IMR-90 (cell line): ENCODE data around the gene TMEM176A. TPM values are rescaled to one million over a fixed set of nuclear protein-coding genes. Genes with fewer than 3 reads are reported as not detected.

ENCODE experiments used
- ATAC-seq: fragments of 200-7000 bp; cut with Tn5 transposase; 2 replicates; pipeline ENCODE4 v1.9.1; 2020; ENCODE audit warnings: low read depth, mild to moderate bottlenecking, moderate library complexity
- BruUV-seq: library from RNA; stranded (reverse); fragments of 400-500 nt; replicated peaks from 2 replicates; lab custom pipeline; 2021; lab: Mats Ljungman, UMichigan
- CTCF ChIA-PET: fragments of 300-600 bp; formaldehyde crosslinking; extraction: SDS; loops from one replicate; lab custom pipeline; 2021; ENCODE audit warnings: antibody characterized with exemption; lab: Yijun Ruan, JAX
- POLR2A ChIA-PET: fragments of 300-600 bp; sonication (Branson Sonifier 250); formaldehyde crosslinking; loops from one replicate; lab custom pipeline; 2022; ENCODE audit warnings: antibody characterized with exemption; ENCODE audit not compliant: unreplicated experiment; lab: Charles Lee
- DNase-seq: peaks from one replicate; pipeline ENCODE4 v3.0.0; 2013
- H2AFZ ChIP-seq: replicated peaks from 2 replicates; pipeline ENCODE3; 2013; ENCODE audit warnings: low read length, mild to moderate bottlenecking; ENCODE audit not compliant: poor library complexity
- H2AK5ac ChIP-seq: 2 replicates; pipeline ENCODE4 v1.6.1; 2013; ENCODE audit warnings: low read depth, low read length, inconsistent platforms
- H2AK9ac ChIP-seq: replicated peaks from 2 replicates; pipeline ENCODE3; 2013; ENCODE audit warnings: mild to moderate bottlenecking, low read depth, low read length, moderate library complexity; ENCODE audit not compliant: poor library complexity
- H2BK120ac ChIP-seq: 2 replicates; pipeline ENCODE4 v1.6.1; 2013; ENCODE audit warnings: low read depth, low read length, inconsistent platforms
- H2BK15ac ChIP-seq: 3 replicates; pipeline ENCODE4 v1.6.1; 2013; ENCODE audit warnings: low read depth, low read length, inconsistent platforms
- H2BK20ac ChIP-seq: 2 replicates; pipeline ENCODE4 v1.6.1; 2013; ENCODE audit warnings: low read depth, mild to moderate bottlenecking, inconsistent platforms, low read length, moderate library complexity
- H2BK5ac ChIP-seq: 2 replicates; pipeline ENCODE4 v1.6.1; 2013; ENCODE audit warnings: mild to moderate bottlenecking, low read depth, low read length, inconsistent platforms; ENCODE audit not compliant: poor library complexity, severe bottlenecking
- H3K14ac ChIP-seq: replicated peaks from 2 replicates; pipeline ENCODE4 v1.6.1; 2013; ENCODE audit warnings: low read depth, low read length, inconsistent platforms
- H3K18ac ChIP-seq: 2 replicates; pipeline ENCODE4 v1.6.1; 2013; ENCODE audit warnings: low read depth, low read length, control low read depth
- H3K23ac ChIP-seq: 2 replicates; pipeline ENCODE4 v1.6.1; 2013; ENCODE audit warnings: low read depth, low read length, inconsistent platforms
- H3K27ac ChIP-seq: 2 replicates; pipeline ENCODE4 v1.5.1; 2013; ENCODE audit warnings: mild to moderate bottlenecking, control low read depth, low read length; ENCODE audit not compliant: insufficient read depth
- H3K27me3 ChIP-seq: 2 replicates; pipeline ENCODE4 v1.6.1; 2013; ENCODE audit warnings: low read length; ENCODE audit not compliant: control insufficient read depth, insufficient read depth
- H3K36me3 ChIP-seq: 2 replicates; pipeline ENCODE4 v1.6.1; 2013; ENCODE audit warnings: low read length, mixed read lengths; ENCODE audit not compliant: control insufficient read depth, insufficient read depth
- H3K4ac ChIP-seq: 2 replicates; pipeline ENCODE4 v1.6.1; 2013; ENCODE audit warnings: low read depth, low read length, inconsistent platforms
- H3K4me1 ChIP-seq: 2 replicates; pipeline ENCODE4 v1.6.1; 2013; ENCODE audit warnings: low read length, mixed read lengths; ENCODE audit not compliant: control insufficient read depth, insufficient read depth
- H3K4me2 ChIP-seq: 2 replicates; pipeline ENCODE4 v1.6.1; 2013; ENCODE audit warnings: low read depth, mild to moderate bottlenecking, control low read depth, low read length, moderate library complexity
- H3K4me3 ChIP-seq: 2 replicates; pipeline ENCODE4 v1.5.1; 2013; ENCODE audit warnings: low read depth, mild to moderate bottlenecking, control low read depth, low read length, moderate library complexity; ENCODE audit not compliant: insufficient read depth
- H3K56ac ChIP-seq: 2 replicates; pipeline ENCODE4 v1.6.1; 2013; ENCODE audit warnings: low read length, inconsistent platforms; ENCODE audit not compliant: insufficient read depth; ENCODE audit errors: extremely low read depth
- H3K79me1 ChIP-seq, 2 experiments: 2 replicates each; pipeline ENCODE4 v1.6.1; 2013; ENCODE audit warnings: low read length in 2 of 2, inconsistent platforms in 1 of 2, low read depth in 1 of 2
- H3K9ac ChIP-seq: 2 replicates; pipeline ENCODE4 v1.6.1; 2013; ENCODE audit warnings: low read depth, low read length, control low read depth
- H3K9me1 ChIP-seq: 2 replicates; pipeline ENCODE4 v1.6.1; 2013; ENCODE audit warnings: low read length, inconsistent platforms; ENCODE audit not compliant: insufficient read depth
- H3K9me3 ChIP-seq: 2 replicates; pipeline ENCODE4 v1.6.1; 2013; ENCODE audit warnings: low read length; ENCODE audit not compliant: control insufficient read depth, insufficient read depth
- H4K20me1 ChIP-seq: 2 replicates; pipeline ENCODE4 v1.6.1; 2013; ENCODE audit warnings: low read length, inconsistent platforms; ENCODE audit not compliant: insufficient read depth
- H4K5ac ChIP-seq: 2 replicates; pipeline ENCODE4 v1.6.1; 2013; ENCODE audit warnings: mild to moderate bottlenecking, low read depth, low read length, control low read depth
- H4K8ac ChIP-seq, 2 experiments: 2 replicates each; pipeline ENCODE4 v1.6.1; 2013; ENCODE audit warnings: low read depth in 2 of 2, low read length in 2 of 2, control low read depth in 1 of 2, inconsistent platforms in 1 of 2
- H4K91ac ChIP-seq: 2 replicates; pipeline ENCODE4 v1.6.1; 2013; ENCODE audit warnings: low read depth, low read length, inconsistent platforms; ENCODE audit not compliant: insufficient read depth
- BHLHE40 ChIP-seq: fragments of 150-350 bp; IDR thresholded peaks from 2 replicates; pipeline ENCODE4 v1.6.1; 2016; ENCODE audit warnings: mild to moderate bottlenecking, low read depth, low read length
- CEBPB ChIP-seq: IDR thresholded peaks from 2 replicates; pipeline ENCODE4 v1.6.1; 2012; ENCODE audit warnings: low read depth, low read length, improper control_type of control experiment
- CHD1 ChIP-seq: IDR thresholded peaks from 2 replicates; pipeline ENCODE4 v1.6.1; 2012; ENCODE audit warnings: low read depth, low read length, improper control_type of control experiment
- CTCF ChIP-seq: conservative IDR thresholded peaks from 2 replicates; pipeline ENCODE4 v1.5.1; 2012; ENCODE audit warnings: mild to moderate bottlenecking, low read depth, low read length, improper control_type of control experiment
- FOS ChIP-seq: fragments of 150-350 bp; IDR thresholded peaks from 2 replicates; pipeline ENCODE4 v1.6.1; 2016; ENCODE audit warnings: low read depth, low read length
- MAFK ChIP-seq: IDR thresholded peaks from 2 replicates; pipeline ENCODE4 v1.6.1; 2012; ENCODE audit warnings: low read depth, low read length, improper control_type of control experiment
- MAZ ChIP-seq: IDR thresholded peaks from 2 replicates; pipeline ENCODE4 v1.6.1; 2012; ENCODE audit warnings: low read depth, mild to moderate bottlenecking, low read length, improper control_type of control experiment, moderate library complexity, borderline replicate concordance
- MXI1 ChIP-seq: IDR thresholded peaks from 2 replicates; pipeline ENCODE4 v1.6.1; 2012; ENCODE audit warnings: low read depth, mild to moderate bottlenecking, low read length, moderate library complexity, borderline replicate concordance
- NFE2L2 ChIP-seq: fragments of 150-350 bp; IDR thresholded peaks from 2 replicates; pipeline ENCODE4 v1.6.1; 2016; ENCODE audit warnings: low read depth, mild to moderate bottlenecking, low read length
- POLR2A ChIP-seq: IDR thresholded peaks from 2 replicates; pipeline ENCODE4 v1.6.1; 2012; ENCODE audit warnings: mild to moderate bottlenecking, low read depth, low read length
- RAD21 ChIP-seq: IDR thresholded peaks from 2 replicates; pipeline ENCODE4 v1.6.1; 2012; ENCODE audit warnings: low read length, improper control_type of control experiment
- RCOR1 ChIP-seq: IDR thresholded peaks from 2 replicates; pipeline ENCODE4 v1.6.1; 2012; ENCODE audit warnings: mild to moderate bottlenecking, low read length, improper control_type of control experiment; ENCODE audit not compliant: insufficient replicate concordance
- RFX5 ChIP-seq: IDR thresholded peaks from 2 replicates; pipeline ENCODE4 v1.8.0; 2012; ENCODE audit warnings: low read depth, mild to moderate bottlenecking, low read length, moderate library complexity
- SMC3 ChIP-seq: fragments of 150-350 bp; IDR thresholded peaks from 2 replicates; pipeline ENCODE4 v1.6.1; 2016; ENCODE audit warnings: low read depth, mild to moderate bottlenecking, antibody characterized with exemption, low read length, moderate library complexity
- USF2 ChIP-seq: fragments of 150-350 bp; IDR thresholded peaks from 2 replicates; pipeline ENCODE4 v1.6.1; 2017; ENCODE audit warnings: mild to moderate bottlenecking, antibody characterized with exemption, low read length, low read depth
- WGBS, 2 experiments: methylation state at CpG; one replicate each; pipeline versions ENCODE4 v1.1.5 to v1.1.7; 2013; ENCODE audit warnings: missing lambda C conversion rate in 2 of 2; ENCODE audit not compliant: insufficient read length in 1 of 2; ENCODE audit errors: extremely low coverage in 2 of 2; 5-methylcytosine and 5-hydroxymethylcytosine counted together
- dilution Hi-C: fragments of 300-500 bp; cut with HindIII; formaldehyde crosslinking; loops from one replicate; pipeline ENCODE4 v1.14.3; 2018; ENCODE audit warnings: low sequenced_read_pairs; ENCODE audit not compliant: unreplicated experiment
- in situ Hi-C: fragments of 300-500 bp; cut with MboI; formaldehyde crosslinking; loops from 3 replicates; pipeline ENCODE4 v1.14.3; 2019; ENCODE audit warnings: low sequenced_read_pairs, inconsistent platforms, mixed read lengths
- intact Hi-C: fragments of 100-400 bp; cut with micrococcal nuclease; formaldehyde crosslinking; loops from 2 replicates; pipeline ENCODE4 v1.10.0; 2022
- polyA plus RNA-seq, 3 experiments: library from polyadenylated mRNA; depleted of rRNA; stranded (reverse); fragments of >200 nt; gene quantifications; 2 replicates each; pipeline ENCODE4 v1.2.3, GENCODE V29; 2012; ENCODE audit warnings: low replicate concordance in 1 of 3
- total RNA-seq: library from RNA; depleted of rRNA; stranded (reverse); fragments of >200 nt; gene quantifications from 2 replicates; pipeline ENCODE4 v1.2.3, GENCODE V29; 2012
- TF ChIP-seq, protein P1 (sequence below): fragments of 150-350 bp; IDR thresholded peaks from 2 replicates; pipeline ENCODE4 v1.6.1; 2016; ENCODE audit warnings: low read depth, mild to moderate bottlenecking, low read length, moderate library complexity, borderline replicate concordance

TMEM176A gene
- total and polyA plus RNA-seq, 2 of the 4 experiments (the other 2 are of a cell fraction) = not detected

DNA sequence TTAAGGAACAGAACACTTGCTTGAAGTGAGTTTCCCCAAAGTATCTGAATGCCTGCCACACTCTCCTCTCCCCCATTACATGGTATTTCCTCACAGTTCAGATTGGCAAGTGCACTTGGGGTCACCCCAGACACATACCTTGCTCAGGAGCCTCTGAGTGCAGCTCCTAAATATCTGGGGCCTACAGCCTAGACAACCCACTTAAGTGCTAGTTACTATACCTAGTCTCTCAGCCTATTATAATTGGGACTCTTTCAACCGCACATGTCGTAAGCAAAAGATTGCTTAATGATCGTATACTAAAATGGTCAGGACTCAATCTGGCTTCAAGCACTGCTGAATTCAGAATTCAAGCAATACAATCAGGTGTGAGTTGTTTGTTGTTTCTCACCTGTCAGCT lies 20.3 kb upstream of the TMEM176A start:
- ChIA-PET CTCF (interaction anchor here (1.0 to 1.6 kb wide), 3 partner anchors 23 to 182 kb away, joined by 3 read pairs; no protein-coding TSS in a partner anchor), POLR2A (no interaction called here)
- Histone ChIP-seq H3K4me3 (no peak overlapping the region), H3K4ac (peak overlapping the region; percentile 96), H3K36me3 (peaks cover 1% of the 10 kb centered on the region; the same call in 1 of the 2 replicates), H2BK20ac (peak overlapping the region; percentile 93), H3K56ac (peak overlapping the region; percentile 86; the same call in 1 of the 2 replicates), H3K9me3 (no peaks in the 10 kb centered on the region), H2BK120ac (peak overlapping the region; percentile 97), H4K20me1 (no peaks in the 10 kb centered on the region), H4K5ac (peak overlapping the region; percentile 99), H4K91ac (peak overlapping the region; percentile 92), H3K9ac (peak overlapping the region; percentile 71; the same call in 1 of the 2 replicates), H3K79me1 (no peaks in the 10 kb centered on the region), H2AK9ac (no peak overlapping the region), H2BK15ac (peak overlapping the region; percentile 45; the same call in 2 of the 3 replicates), H4K8ac (peak overlapping the region; percentile 83 to 90), H3K9me1 (peaks cover 9% of the 10 kb centered on the region; the same call in 1 of the 2 replicates), H3K27ac (peak overlapping the region; percentile 100), H3K4me2 (peak overlapping the region; percentile 52; the same call in 1 of the 2 replicates), H2AK5ac (peak overlapping the region; percentile 46), H2BK5ac (peak overlapping the region; percentile 84), H2AFZ (no peak overlapping the region), H3K4me1 (peaks cover 24% of the 10 kb centered on the region), H3K23ac (peak overlapping the region; percentile 74), H3K14ac (peak overlapping the region; percentile 92), H3K27me3 (no peaks in the 10 kb centered on the region), H3K18ac (peak overlapping the region; percentile 99)
- BruUV-seq = no TSS peak
- DNase-seq = no peak
- TF ChIP-seq RCOR1 (no peak), RFX5 (no peak), SMC3 (no peak), CTCF (no peak), RAD21 (no peak), BHLHE40 (no peak), CHD1 (no peak), CEBPB (no peak), MAZ (no peak), FOS (no peak), MAFK (no peak), MXI1 (no peak), NFE2L2 (no peak), USF2 (no peak), POLR2A (no peak)
- TF ChIP-seq, protein P1, sequence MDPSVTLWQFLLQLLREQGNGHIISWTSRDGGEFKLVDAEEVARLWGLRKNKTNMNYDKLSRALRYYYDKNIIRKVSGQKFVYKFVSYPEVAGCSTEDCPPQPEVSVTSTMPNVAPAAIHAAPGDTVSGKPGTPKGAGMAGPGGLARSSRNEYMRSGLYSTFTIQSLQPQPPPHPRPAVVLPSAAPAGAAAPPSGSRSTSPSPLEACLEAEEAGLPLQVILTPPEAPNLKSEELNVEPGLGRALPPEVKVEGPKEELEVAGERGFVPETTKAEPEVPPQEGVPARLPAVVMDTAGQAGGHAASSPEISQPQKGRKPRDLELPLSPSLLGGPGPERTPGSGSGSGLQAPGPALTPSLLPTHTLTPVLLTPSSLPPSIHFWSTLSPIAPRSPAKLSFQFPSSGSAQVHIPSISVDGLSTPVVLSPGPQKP = no peak
- dilution Hi-C loops (no loop called here), intact Hi-C loops (no loop called here), in situ Hi-C loops (loop anchor here (25.0 kb wide), 1 partner anchor 332 kb away; no protein-coding TSS in a partner anchor)
- no peak for ATAC-seq
- no CpG with 5 or more reads among the region's 3 CpGs for WGBS, 2 experiments
